Gastroesophageal sphincter (tissue), 3 donors: ENCODE data around the gene VRK3.

Experiments used
- CTCF ChIP-seq, 4 experiments: fragments of 200-600 bp in 2 of 4; fragments of 450-650 bp in 2 of 4; sonication (generic) in 1 of 4; IDR thresholded peaks; one replicate each; pipeline ENCODE4 v1.5.1; 2017 to 2019; ENCODE audit warnings: antibody characterized with exemption in 4 of 4, mild to moderate bottlenecking in 2 of 4, moderate library complexity in 2 of 4
- POLR2A ChIP-seq, 2 donors: fragments of 450-650 bp; IDR thresholded peaks; one replicate each; pipeline ENCODE4 v1.6.1; 2017; ENCODE audit warnings: antibody characterized with exemption in 2 of 2, mild to moderate bottlenecking in 2 of 2, moderate library complexity in 1 of 2
- POLR2AphosphoS5 ChIP-seq: sonication (generic); formaldehyde crosslinking; IDR thresholded peaks from one replicate; pipeline ENCODE4 v1.6.1; 2017; ENCODE audit warnings: antibody characterized with exemption

- peak in 3 of 4 experiments; percentile 70 to 83 (median 80) for TF ChIP-seq CTCF (IDR thresholded peaks at IDR 0.05)
- no peak for TF ChIP-seq POLR2AphosphoS5
- no peak for TF ChIP-seq POLR2A (IDR thresholded peaks at IDR 0.05)
These were observed 21.7 kb upstream of the VRK3 start for GRCh38 chr19:50046649-50047503.
